BE2C (cell line): ENCODE measurements around the gene LSM2.

ENCODE experiments used
- DNase-seq: peaks from one replicate; pipeline ENCODE4 v3.0.0-alpha.2; 2020
- H3K27me3 ChIP-seq: fragments of 250-450 bp; sonication (Bioruptor Pico); 2 replicates; pipeline ENCODE4 v1.5.1; 2020; ENCODE audit warnings: mild to moderate bottlenecking
- H3K36me3 ChIP-seq: fragments of 250-450 bp; sonication (Bioruptor Pico); 2 replicates; pipeline ENCODE4 v1.5.1; 2020; ENCODE audit warnings: mild to moderate bottlenecking
- H3K4me1 ChIP-seq: fragments of 250-450 bp; sonication (Bioruptor Pico); 2 replicates; pipeline ENCODE4 v1.5.1; 2020
- H3K4me3 ChIP-seq: 2 replicates; pipeline ENCODE4 v1.5.1; 2011; ENCODE audit warnings: low read depth, low read length
- H3K9me3 ChIP-seq: fragments of 250-450 bp; sonication (Bioruptor Pico); 2 replicates; pipeline ENCODE4 v1.5.1; 2020
- CTCF ChIP-seq: IDR thresholded peaks from 2 replicates; pipeline ENCODE4 v1.5.1; 2012; ENCODE audit warnings: mild to moderate bottlenecking, low read depth, low read length

LSM2 gene

DNA sequence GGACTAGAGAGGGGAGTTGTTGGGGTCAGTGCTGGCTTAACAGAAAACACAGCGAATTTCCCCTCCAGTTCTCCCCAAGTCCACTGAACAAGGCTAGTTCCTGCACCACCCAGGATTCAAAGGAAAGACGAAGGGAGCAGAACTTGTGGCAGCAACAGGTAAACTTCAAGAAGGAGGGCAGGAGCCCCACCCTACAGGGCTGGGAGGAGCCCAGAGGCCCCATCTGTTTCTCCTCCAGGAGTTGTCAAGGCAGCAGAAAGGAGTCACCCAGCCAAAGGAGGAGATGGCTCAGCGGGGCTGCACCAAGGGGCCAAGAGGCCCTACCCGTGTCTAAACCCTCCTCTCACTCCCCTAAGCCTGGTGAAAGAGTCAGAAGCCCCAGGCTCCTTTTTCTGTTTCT, 42.6 kb downstream of the LSM2 start:
- no peak for TF ChIP-seq CTCF
- Histone ChIP-seq H3K4me3 (no peak overlapping the region), H3K4me1 (no peaks in the 10 kb centered on the region), H3K36me3 (no peaks in the 10 kb centered on the region), H3K9me3 (no peaks in the 10 kb centered on the region), H3K27me3 (no peaks in the 10 kb centered on the region)
- DNase-seq, result no peak

- DNase-seq, result no peak
- no peaks in the 10 kb centered on the region for H3K9me3 ChIP-seq
- H3K27me3 ChIP-seq, result no peaks in the 10 kb centered on the region
- TF ChIP-seq CTCF, result no peak
- no peak overlapping the region for H3K4me3 ChIP-seq
- H3K36me3 ChIP-seq, result no peaks in the 10 kb centered on the region
- H3K4me1 ChIP-seq, result no peaks in the 10 kb centered on the region
These were observed 43.2 kb downstream of the LSM2 start for GRCh38 chr6:31763619-31763940.

DNA sequence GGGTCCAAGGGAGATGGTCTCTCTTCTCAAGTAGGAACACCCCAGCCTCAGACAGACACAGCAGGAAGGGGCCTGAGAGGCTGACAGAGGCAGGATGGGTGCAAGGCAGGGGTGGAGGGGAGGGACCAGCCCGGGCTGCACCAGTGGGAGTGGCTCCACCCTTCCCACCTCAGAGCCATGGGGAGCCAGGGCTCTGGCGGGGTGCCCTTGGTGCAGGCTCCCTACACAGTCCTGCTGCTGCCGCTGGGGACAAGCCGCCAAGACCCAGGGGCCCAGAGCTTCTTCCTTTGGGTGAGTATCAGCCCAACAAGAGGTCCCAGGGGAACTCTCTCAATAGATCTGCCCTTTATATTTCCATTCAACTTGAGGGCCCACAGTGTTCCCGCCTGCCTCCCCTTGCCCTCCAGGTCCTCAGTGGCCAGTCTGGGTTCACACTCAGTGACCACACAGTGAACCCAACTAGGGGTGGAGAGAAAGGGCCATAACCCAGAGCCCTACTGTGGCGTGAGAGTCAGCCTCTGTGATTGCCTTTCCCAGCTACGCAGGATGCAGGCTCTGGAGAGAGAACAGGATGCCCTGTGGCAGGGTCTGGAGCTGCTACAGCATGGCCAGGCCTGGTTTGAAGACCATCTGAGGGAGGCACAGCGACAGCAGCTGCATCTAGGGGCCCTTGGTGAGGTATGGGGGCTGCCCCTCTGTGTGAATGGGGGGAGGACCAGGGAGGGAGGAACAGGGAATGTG, 43.7 kb downstream of the LSM2 start:
- Histone ChIP-seq H3K27me3 (no peaks in the 10 kb centered on the region), H3K4me3 (no peak overlapping the region), H3K36me3 (no peaks in the 10 kb centered on the region), H3K4me1 (no peaks in the 10 kb centered on the region), H3K9me3 (no peaks in the 10 kb centered on the region)
- DNase-seq, result no peak
- TF ChIP-seq CTCF, result no peak

DNA sequence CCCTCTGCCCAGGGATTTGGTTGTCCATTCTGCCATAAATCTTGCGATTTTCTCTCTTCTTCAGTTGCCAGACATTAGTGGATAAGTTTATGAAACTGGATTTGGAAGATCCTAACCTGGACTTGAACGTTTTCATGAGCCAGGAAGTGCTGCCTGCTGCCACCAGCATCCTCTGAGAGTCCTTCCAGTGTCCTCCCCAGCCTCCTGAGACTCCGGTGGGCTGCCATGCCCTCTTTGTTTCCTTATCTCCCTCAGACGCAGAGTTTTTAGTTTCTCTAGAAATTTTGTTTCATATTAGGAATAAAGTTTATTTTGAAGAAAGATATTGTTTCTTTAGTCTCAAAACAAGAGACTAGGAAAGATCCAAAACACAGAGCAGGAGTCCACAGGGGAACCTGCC, 44.4 kb downstream of the LSM2 start, which contains the start of gene SAPCD1:
Gene SAPCD1 (plus strand): TSS at position 301 of the 400 bp plus-strand sequence. CDS start 399 bp downstream, outside the sequence.
- no peaks in the 10 kb centered on the region for H3K27me3 ChIP-seq
- no peak within 1 kb of the TSS for H3K4me3 ChIP-seq
- DNase-seq, result no peak
- no peaks in the 10 kb centered on the region for H3K36me3 ChIP-seq
- TF ChIP-seq CTCF, result no peak
- H3K9me3 ChIP-seq, result no peaks in the 10 kb centered on the region
- H3K4me1 ChIP-seq, result no peaks in the 10 kb centered on the region

DNA sequence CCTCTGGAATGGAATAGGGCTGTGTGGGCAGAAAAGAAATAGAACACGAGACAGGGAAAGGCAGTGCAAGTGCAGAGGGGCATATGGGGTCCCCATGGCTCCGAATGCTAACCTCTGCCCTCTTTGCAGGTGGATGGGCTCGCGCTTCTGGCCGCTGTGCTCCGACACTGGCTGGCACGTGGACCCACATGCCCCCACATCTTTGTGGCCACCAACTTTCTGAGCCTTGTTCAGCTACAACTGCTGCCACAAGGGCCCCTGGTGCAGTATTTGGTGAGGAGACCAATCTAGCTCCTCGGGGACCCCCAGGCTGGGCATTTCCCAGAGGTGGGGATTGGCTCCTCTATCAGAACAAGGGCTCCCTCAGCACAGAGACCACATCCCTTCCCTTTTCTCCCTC, 45.4 kb downstream of the LSM2 start:
- DNase-seq, result no peak
- H3K36me3 ChIP-seq, result no peaks in the 10 kb centered on the region
- no peak for TF ChIP-seq CTCF
- H3K4me1 ChIP-seq, result no peaks in the 10 kb centered on the region
- no peak overlapping the region for H3K4me3 ChIP-seq
- no peaks in the 10 kb centered on the region for H3K9me3 ChIP-seq
- no peaks in the 10 kb centered on the region for H3K27me3 ChIP-seq

- TF ChIP-seq CTCF, result no peak
These were observed 46.0 kb downstream of the LSM2 start for GRCh38 chr6:31760790-31761189.

More at GRCh38 chr6:31760790-31761189, 46.0 kb downstream of the LSM2 start:
- no peak for DNase-seq
- no peaks in the 10 kb centered on the region for H3K36me3 ChIP-seq
- no peak overlapping the region for H3K4me3 ChIP-seq
- no peaks in the 10 kb centered on the region for H3K4me1 ChIP-seq
- H3K27me3 ChIP-seq, result no peaks in the 10 kb centered on the region
- no peaks in the 10 kb centered on the region for H3K9me3 ChIP-seq
